Suprapubic skin (tissue), 4 donors: ENCODE results near the gene PDE11A.

ENCODE experiments used
- EP300 ChIP-seq: sonication (generic); formaldehyde crosslinking; IDR thresholded peaks from one replicate; pipeline ENCODE4 v1.6.1; 2017; ENCODE audit warnings: antibody characterized with exemption
- POLR2AphosphoS5 ChIP-seq, 3 donors: sonication (generic); formaldehyde crosslinking; IDR thresholded peaks; one replicate each; pipeline ENCODE4 v1.6.1; 2017; ENCODE audit warnings: antibody characterized with exemption in 3 of 3
- TF ChIP-seq, protein P1 (sequence below), 2 donors: fragments of 200-600 bp in 1 of 2; fragments of 450-650 bp in 1 of 2; sonication (generic) in 1 of 2; IDR thresholded peaks; one replicate each; pipeline ENCODE4 v1.5.1; 2016 to 2019; ENCODE audit warnings: antibody characterized with exemption in 2 of 2, mild to moderate bottlenecking in 1 of 2, moderate library complexity in 1 of 2

DNA sequence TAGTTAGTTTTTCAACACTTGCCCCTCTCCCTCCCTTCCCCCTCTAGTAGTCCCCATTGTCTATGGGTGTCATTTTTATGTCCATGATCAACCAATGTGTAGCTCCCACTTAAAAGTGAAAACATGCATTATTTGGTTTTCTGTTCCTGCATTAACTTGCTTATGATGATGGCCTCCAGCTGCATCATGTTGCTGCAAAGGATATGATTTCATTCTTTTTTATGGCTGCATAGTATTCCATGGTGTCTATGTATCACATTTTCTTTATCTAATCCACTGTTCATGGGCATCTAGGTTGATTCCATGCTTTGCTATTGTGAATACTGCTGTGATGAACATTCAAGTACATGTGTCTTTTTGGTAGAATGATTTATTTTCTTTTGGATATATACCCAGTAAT, 70.5 kb downstream of the PDE11A start:
- TF ChIP-seq, protein P1, sequence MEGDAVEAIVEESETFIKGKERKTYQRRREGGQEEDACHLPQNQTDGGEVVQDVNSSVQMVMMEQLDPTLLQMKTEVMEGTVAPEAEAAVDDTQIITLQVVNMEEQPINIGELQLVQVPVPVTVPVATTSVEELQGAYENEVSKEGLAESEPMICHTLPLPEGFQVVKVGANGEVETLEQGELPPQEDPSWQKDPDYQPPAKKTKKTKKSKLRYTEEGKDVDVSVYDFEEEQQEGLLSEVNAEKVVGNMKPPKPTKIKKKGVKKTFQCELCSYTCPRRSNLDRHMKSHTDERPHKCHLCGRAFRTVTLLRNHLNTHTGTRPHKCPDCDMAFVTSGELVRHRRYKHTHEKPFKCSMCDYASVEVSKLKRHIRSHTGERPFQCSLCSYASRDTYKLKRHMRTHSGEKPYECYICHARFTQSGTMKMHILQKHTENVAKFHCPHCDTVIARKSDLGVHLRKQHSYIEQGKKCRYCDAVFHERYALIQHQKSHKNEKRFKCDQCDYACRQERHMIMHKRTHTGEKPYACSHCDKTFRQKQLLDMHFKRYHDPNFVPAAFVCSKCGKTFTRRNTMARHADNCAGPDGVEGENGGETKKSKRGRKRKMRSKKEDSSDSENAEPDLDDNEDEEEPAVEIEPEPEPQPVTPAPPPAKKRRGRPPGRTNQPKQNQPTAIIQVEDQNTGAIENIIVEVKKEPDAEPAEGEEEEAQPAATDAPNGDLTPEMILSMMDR (IDR thresholded peaks at IDR 0.05) = no peak
- TF ChIP-seq EP300 (no peak), POLR2AphosphoS5 (IDR thresholded peaks at IDR 0.05) (no peak)
